DMS53 treated with DMSO at 0.1 percent for 48 hours (cell line): ENCODE measurements around the gene APLP1.
"Not testable (repeated sequence)": the region's sequence is repeated elsewhere in the genome, so short reads cannot be mapped to it uniquely, and the experiment has no call there.

Experiments used
- DNase-seq: peaks from one replicate; lab custom pipeline; 2025; ENCODE audit not compliant: unreplicated experiment; lab: John Stamatoyannopoulos, UW

APLP1 gene

DNA sequence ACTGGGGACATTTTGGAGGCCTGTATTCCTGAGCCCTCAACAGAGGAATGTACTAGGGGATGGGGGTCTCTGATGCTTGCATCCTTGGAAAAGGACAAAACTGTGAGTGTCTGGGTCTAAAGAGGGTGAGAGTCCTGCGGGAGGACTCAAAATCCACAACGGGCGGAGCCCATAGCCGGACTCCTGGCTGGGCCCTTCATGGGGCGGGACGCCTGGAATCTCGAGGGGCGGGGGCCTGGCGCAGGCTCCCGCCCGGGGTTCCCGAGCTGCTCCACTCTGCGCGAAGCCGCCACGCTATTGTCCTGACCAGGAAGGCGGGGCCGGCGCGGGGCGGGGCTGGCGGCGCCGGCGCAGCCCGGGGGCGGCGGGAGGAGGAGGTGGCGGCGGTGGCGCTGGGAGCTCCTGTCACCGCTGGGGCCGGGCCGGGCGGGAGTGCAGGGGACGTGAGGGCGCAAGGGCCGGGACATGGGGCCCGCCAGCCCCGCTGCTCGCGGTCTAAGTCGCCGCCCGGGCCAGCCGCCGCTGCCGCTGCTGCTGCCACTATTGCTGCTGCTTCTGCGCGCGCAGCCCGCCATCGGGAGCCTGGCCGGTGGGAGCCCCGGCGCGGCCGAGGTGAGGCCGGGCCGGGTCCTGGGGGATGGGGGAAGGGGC, at the start of gene APLP1:
APLP1 (plus strand) TSS at position 403 of the 651 bp plus-strand sequence; CDS start at position 466, 63 bp downstream.
- peak; percentile 79 for DNase-seq

GRCh38 chr19:35822579-35822978, 45.8 kb upstream of the APLP1 start:
- no peak for DNase-seq

GRCh38 chr19:35824150-35824549, 44.2 kb upstream of the APLP1 start:
- DNase-seq: no peak

DNA sequence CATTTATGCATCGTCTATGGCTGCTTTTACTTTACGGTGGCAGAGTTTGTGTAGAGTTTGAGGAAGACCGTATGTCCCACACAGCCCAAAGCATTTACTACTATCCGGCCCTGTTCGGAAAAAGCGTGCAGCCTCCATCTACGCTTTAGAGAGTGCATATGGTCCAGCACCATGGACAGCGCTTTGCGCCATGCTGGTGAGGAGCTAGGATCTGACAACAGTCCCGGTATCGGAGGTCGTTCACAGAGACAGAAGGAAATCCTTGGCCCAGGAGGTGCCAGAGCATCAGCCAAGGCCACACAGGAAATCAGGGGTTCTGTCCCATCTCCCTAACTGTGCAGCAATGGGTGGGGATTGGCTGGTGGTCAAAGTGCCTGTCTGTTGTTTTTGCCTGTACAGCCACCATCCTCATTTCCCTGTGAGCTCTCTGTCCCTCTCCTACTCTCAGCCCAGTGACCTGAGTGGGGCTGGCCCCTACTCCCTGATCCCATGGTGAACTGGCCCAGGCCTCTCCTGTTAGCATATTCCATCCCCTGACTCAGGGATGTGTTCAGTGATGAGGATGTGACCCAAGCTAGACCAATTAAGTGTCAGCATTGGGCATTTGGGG, 39.6 kb upstream of the APLP1 start:
- DNase-seq: no peak

DNA sequence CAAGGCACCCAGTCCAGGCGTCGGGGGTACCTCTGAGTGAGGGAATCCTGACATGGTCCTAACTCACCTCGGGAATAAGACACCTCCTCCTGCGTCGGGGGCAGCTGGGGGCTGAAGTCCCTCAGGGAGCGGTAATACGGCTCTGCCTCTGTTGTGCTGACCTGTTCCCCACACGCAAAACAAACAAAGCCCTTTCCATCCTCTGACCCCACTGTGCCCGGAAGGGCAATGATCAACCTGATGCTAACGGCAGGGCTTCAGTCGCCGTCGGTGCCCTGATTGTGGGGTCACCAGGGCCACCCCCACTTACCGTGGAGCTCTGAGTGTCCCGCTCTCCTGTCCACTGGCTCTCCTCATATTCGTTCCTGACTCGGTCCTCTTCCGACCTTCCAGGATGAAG, 37.4 kb upstream of the APLP1 start:
- no peak for DNase-seq

DNA sequence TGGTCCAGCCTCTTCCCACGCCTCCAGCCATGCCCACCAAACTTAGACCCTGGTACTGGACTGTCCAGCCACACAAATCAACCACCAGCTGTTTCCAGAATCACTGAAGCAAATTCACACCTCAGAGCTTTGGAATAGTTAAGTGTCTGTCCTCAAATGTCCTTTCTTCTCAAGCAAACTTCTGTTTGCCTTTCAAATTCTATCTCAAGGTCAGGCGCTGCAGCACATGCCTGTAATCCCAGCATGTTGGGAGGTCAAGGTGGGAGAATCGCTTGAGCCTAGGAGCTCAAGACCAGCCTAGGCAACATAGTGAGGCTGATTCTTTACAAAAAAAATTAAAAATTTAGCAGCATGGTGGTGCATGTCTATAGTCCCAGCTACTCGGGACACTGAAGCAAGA, 36.3 kb upstream of the APLP1 start:
- no peak for DNase-seq

DNA sequence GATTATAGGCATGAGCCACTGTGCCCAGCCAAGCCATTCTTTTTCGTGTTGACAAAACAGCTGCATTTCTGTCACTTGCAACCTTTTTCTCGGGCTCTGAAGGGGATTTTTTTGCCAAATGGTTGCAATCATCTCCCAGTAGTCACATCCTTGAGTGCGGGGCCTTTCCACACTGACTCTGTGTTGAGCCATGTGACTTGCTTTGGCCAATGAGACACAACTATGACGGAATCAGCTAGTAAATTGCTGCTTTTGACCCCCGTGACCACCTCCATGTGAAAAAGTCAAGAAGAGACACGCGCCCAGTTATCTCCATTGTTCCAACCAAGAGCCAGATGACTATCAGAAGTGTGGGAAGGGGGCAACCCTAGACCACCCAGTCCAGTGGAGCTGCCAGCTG, 34.4 kb upstream of the APLP1 start:
- no peak for DNase-seq

DNA sequence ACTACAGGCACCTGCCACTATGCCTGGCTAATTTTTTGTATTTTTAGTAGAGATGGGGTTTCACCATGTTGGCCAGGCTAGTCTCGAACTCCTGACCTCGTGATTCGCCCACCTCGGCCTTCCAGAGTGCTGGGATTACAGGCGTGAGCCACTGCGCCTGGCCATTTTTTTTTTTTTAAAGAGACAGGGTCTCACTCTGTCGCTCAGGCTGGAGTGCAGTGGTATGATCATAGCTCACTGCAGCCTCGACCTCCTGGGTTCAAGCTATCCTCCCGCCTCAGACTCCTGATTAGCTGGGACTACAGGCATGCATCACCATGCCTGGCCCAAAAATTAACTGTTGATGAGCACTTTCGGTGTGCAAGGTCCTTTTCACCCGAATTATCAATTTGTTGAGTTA, 32.3 kb upstream of the APLP1 start:
- not testable (repeated sequence) for DNase-seq

DNA sequence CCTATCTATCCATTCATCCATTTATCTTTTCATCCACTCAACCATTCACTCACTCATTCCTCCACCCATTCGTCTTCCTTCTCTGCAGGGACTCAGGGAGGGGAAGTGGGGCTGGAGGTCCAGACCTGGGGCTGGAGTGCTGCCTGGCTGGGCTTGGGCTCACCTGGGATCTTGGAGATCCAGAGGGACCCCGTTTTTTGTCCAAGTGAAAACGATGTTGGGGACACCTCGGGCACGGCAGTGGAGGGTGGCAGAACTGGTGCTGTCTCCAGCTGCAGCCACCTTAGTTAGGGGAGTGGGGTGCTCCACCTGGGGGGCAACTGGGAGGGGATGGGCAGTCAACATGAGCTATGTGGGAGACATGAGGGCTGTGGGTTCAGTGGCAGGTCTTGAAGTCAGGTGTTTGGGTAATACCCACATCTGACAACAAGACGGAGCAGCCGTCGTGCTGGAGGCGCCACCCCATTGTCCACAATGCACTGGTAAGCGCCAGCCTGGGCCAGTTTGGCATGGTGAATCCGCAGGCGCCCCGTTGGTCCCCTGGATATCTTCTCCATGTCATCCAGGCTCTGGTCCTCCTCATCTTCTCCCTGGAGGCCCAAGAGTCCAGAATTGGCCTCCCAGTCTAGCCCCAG, 26.3 kb upstream of the APLP1 start:
- DNase-seq: no peak

- no peak for DNase-seq
These were observed 25.6 kb upstream of the APLP1 start for GRCh38 chr19:35842666-35843272.

GRCh38 chr19:35843676-35844481, 24.5 kb upstream of the APLP1 start:
- DNase-seq: peak; percentile 87

GRCh38 chr19:35844482-35845214, 23.7 kb upstream of the APLP1 start:
- DNase-seq: no peak

DNA sequence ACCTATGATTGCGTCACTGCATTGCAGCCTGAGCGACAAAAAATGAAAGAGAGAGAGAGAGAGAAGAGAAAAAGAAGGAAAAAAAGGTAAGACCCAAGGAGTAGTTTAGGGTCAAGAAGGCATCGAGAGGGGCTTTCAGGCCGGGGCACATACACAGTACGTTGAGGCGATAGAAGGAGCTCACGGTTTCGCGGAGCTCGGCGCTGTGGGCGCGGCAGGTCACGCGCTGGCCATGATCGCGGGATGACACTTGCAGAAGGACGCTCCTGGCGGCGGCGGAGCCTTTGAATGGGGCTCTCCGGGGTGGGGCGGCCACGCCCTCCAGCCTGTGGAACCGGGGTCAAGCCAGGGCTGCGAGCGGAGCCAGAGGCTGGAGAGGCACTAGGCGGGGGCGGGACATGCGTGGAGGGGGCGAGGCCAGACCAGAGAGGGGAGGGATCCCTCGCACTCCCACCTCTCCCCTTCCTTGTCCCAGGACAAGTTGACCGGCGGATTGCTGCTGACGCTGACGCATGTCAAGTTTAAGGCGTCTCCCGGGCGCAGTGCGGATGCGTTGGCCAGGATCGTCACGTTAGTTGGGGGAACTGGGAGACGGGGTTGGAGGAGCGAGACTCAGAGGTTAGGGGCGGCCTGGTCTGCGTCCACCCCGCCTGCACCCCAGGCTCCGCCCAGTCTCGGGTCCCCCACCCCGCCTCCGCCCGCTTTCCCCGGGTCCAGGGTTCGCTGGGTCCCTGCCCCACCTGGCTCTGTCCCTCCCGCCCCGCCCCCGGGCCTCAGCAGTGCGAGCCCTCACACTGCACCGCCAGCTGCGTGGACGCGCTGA, 22.9 kb upstream of the APLP1 start:
- peak; percentile 89 for DNase-seq

- peak; percentile 78 for DNase-seq
These were observed 22.2 kb upstream of the APLP1 start for GRCh38 chr19:35846038-35846668.

DNA sequence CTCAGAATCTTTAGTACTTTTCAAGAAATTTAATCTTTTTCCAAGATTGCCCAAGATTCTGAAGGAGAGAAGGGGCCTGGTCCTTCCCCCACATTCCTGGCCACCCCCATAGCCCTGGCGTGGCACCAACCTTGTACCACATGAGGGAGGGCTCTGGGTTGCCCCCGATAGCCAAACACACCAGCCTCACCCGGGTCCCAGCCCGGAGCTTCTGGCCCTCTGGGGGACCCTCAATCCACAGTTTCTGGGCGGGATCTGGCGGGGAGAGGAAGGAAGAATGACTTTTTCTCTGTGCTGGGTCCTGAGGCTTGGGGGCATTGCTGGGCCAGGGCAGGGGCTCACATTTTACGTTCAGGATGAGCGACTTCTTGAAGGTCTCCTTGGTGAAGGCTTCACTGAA, 20.5 kb upstream of the APLP1 start:
- DNase-seq: no peak

- DNase-seq: no peak
These were observed 19.9 kb upstream of the APLP1 start for GRCh38 chr19:35848486-35848885.

DNA sequence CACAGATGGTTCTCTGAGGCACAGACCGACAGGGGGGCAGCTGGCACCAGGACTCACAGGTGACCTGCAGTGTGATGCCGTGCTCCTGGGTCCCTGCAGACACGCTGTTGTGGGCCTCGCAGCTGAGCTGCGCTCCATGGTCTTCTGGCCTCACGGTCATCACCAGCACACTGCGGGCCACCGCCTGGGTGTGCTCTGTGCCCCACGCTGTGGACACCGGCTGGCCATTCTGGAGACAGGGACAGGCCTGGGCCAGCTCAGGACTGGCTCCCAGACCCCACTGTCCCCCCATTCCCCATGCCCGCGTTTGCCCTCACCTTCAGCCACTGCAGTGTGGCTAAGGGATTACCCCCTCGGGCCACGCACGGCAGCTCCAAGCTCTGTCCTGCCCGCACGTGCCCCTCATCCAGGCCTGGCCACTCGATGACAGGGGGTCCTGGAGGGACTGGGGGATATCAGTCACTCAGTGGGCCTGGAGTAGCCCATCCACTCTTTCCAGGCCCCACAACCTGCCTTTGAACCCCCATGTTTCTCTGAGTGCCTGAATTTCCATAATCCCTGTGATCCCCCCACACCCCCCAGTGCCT, 19.4 kb upstream of the APLP1 start:
- no peak for DNase-seq

DNA sequence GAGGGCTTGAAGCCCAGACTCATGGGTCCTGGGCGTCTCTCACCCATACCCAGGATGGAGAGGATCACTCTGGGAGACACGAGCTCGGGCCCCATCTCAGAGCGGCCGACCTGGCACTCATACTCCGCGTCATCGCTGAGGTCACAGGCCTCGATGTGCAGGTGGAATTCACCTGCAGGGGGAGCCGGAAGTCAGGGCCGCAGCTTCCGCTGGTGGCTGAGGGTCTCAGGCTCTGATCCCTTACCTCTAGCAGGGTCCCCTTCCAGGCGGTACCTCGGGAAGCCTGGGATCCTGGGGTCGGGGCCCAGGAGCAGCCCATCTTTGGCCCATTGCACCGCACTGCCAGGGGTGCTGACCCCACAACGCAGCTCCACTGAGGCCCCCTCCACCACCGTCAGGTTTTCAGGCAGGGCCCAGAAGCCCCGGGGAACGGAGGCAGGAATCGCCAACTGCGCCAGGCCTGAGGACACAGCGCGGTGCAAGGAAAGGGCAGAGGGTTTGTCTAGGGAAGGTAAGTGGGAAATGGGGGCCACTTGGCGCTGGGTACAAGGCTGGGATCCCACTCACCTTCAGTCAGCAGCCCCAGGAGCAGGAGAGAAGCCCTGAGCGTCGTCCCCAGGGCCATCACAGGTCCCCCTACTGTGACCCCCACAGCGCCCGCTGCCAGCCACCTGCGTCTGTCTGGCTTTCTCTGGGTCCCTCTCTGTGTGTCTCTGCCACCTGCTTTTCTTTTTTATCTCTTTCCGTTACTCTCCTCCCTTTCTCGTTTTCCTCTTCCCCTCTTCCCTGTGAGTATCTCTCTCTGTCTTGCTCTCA, 17.0 kb upstream of the APLP1 start:
- DNase-seq: no peak
